IgD-negative memory B cell (primary cell): ENCODE data around the gene SLIT1. TPM values are rescaled to one million over a fixed set of nuclear protein-coding genes. Genes with fewer than 3 reads are reported as not detected.
A peak's percentile ranks its signal among the peaks of the same experiment; 100 is the strongest.

Experiments
- H3K27ac Mint-ChIP-seq, 3 donors: one replicate each; pipeline ENCODE4 v1.8.0; 2020 to 2022; ENCODE audit warnings: mild to moderate bottlenecking in 3 of 3, mixed read lengths in 3 of 3, moderate library complexity in 1 of 3
- H3K27me3 Mint-ChIP-seq: one replicate; pipeline ENCODE4 v1.8.0; 2021; ENCODE audit warnings: mixed read lengths
- H3K36me3 Mint-ChIP-seq: one replicate; pipeline ENCODE4 v1.8.0; 2020; ENCODE audit warnings: mild to moderate bottlenecking, mixed read lengths
- H3K4me1 Mint-ChIP-seq, 3 donors: one replicate each; pipeline ENCODE4 v1.8.0; 2020 to 2022; ENCODE audit warnings: mixed read lengths in 3 of 3, mild to moderate bottlenecking in 1 of 3
- H3K4me3 Mint-ChIP-seq, 4 donors: one replicate each; pipeline ENCODE4 v1.8.0; 2020 to 2022; ENCODE audit warnings: mild to moderate bottlenecking in 4 of 4, mixed read lengths in 4 of 4, moderate library complexity in 3 of 4
- H3K9me3 Mint-ChIP-seq, 3 donors: one replicate each; pipeline ENCODE4 v1.8.0; 2020 to 2021; ENCODE audit warnings: mixed read lengths in 3 of 3, mild to moderate bottlenecking in 1 of 3
- polyA plus RNA-seq: library from polyadenylated mRNA; unstranded; fragments of 300-500 nt; fragmentation: Illumina TruSeq; gene quantifications from one replicate; pipeline ENCODE4 v1.2.3, GENCODE V29; 2021

The SLIT1 gene
- polyA plus RNA-seq, 1 donor from 2014 or later, result not detected

DNA sequence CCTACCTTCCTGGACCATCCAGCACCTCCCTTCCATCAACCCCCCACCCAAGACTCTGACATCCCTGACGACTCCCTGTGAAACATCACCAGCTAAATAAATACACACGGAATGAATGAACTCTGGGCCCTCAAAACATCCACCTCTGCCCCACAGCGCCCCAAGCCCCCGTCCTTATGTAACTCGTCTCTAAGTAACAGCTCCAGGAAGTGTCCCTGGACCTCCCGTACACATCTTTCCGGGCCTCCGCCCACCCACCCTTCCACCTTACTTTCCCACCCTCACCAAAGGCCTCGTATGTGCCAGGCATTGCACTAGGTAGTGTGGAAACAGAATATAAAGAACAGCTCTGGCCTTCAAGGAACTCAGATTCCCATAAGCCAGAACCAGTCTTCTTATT, 27.7 kb upstream of the SLIT1 start:
- H3K4me1 Mint-ChIP-seq, result peaks cover 0 to 5% (median 0%) of the 10 kb centered on the region in 3 donors
- no peak overlapping the region for H3K27ac Mint-ChIP-seq
- H3K4me3 Mint-ChIP-seq, result no peak overlapping the region

DNA sequence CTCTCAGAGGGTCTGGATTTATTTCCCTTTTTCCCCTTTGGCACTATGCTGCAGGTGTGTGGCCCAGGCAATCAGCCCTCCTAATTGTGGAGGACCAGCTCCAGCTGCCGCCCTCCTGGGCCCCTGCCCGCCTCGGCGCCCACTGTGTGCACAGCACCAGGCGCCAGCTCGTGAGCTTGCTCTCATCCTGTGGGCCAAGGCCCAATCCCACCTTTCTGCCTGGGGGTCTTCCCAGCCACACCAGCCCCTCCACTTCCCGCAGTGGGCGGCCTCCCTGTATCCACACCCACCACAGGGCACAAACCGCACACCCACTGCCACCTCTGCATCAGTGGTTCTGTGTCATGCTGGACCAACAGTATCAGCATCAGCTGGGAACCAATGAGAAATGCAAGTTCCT, 25.5 kb upstream of the SLIT1 start:
- H3K36me3 Mint-ChIP-seq, result peaks cover 1% of the 10 kb centered on the region
- no peak overlapping the region for H3K4me3 Mint-ChIP-seq
- no peak overlapping the region for H3K27ac Mint-ChIP-seq
- H3K27me3 Mint-ChIP-seq, result no peaks in the 10 kb centered on the region
- peaks cover 5 to 8% (median 6%) of the 10 kb centered on the region in 3 donors for H3K4me1 Mint-ChIP-seq
- no peaks in the 10 kb centered on the region for H3K9me3 Mint-ChIP-seq

More for the DNA sequence above, 27.7 kb upstream of the SLIT1 start:
- H3K9me3 Mint-ChIP-seq, result no peaks in the 10 kb centered on the region
- H3K27me3 Mint-ChIP-seq, result no peaks in the 10 kb centered on the region
- H3K36me3 Mint-ChIP-seq, result peaks cover 1% of the 10 kb centered on the region

DNA sequence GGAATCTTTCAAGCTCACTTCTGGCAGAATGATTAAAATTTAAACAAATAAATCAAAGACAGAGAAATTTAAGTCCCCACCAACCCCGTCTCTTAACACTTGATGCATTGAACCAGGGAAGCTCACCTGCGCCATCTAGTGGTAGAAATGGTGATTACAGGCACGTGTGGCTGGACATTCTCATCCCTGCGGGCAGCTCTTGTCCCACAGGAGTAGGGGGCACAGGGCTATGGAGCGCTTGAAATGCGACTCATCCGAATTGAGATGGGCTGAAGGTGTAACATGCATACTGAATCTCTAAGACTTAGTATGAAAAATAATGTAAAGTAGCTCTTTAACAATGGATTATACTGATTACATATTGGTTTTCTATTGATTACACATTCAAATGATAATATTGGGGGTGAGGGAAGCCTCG, 24.8 kb upstream of the SLIT1 start:
- no peak overlapping the region for H3K27ac Mint-ChIP-seq
- no peak overlapping the region for H3K4me3 Mint-ChIP-seq
- no peaks in the 10 kb centered on the region for H3K27me3 Mint-ChIP-seq
- peaks cover 5 to 8% (median 6%) of the 10 kb centered on the region in 3 donors for H3K4me1 Mint-ChIP-seq
- H3K9me3 Mint-ChIP-seq, result no peaks in the 10 kb centered on the region
- peaks cover 1% of the 10 kb centered on the region for H3K36me3 Mint-ChIP-seq

DNA sequence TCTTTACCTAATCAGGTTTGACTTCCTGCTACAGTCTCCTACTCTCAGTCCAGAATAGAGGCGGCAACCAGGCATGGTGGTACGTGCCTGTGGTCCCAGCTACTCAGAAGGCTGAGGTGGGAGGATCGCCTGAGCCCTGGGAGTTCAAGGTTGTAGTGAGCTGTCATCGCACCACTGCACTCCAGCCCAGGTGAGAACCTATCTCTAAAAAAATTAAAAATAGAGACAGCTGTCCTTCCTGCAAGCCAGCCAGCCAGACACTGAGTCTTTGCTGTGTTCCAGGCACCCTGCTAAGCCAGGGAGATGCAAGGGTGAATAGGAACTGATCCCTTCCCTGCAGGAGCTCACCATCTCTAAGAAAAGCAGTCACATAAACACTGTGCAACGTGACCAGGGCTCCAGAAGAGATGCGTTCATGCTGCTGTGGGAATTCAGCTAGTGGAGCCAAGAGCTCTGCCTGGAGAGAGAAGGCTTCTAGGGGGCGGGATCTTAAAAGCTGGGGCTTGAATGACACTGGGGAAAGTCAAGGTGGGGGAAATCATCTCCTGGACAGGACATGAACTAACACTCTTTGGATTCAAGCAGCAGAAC, 22.1 kb upstream of the SLIT1 start:
- H3K36me3 Mint-ChIP-seq, result peaks cover 2% of the 10 kb centered on the region
- H3K4me1 Mint-ChIP-seq, result peaks cover 3 to 10% (median 5%) of the 10 kb centered on the region in 3 donors
- no peaks in the 10 kb centered on the region for H3K9me3 Mint-ChIP-seq
- peak overlapping the region in 1 of 4 donors; percentile 8 for H3K4me3 Mint-ChIP-seq
- H3K27ac Mint-ChIP-seq, result no peak overlapping the region
- H3K27me3 Mint-ChIP-seq, result peaks cover 3% of the 10 kb centered on the region

DNA sequence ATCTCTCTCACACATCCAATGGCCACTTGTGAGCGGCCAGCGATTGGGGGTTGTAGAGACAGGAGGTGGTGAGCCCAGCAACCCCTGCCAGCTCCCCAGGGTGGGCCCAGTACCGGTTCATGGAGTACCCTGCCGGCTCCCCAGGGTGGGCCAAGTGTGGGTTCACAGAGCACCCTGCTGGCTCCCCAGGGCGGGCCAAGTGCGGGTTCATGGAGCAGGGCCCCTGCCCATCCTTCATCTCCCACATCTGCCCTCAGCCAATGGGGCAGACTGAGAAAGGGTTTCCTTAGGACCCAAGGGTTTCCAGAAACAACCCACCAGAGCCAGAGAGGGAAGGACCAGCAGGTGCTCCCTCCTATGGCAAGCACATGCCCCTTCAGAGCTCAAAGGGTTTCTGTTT, 21.4 kb upstream of the SLIT1 start:
- Mint-ChIP-seq H3K9me3 (no peaks in the 10 kb centered on the region), H3K27ac (no peak overlapping the region), H3K27me3 (peaks cover 3% of the 10 kb centered on the region), H3K4me1 (peaks cover 5 to 14% (median 8%) of the 10 kb centered on the region in 3 donors), H3K36me3 (peaks cover 2% of the 10 kb centered on the region), H3K4me3 (no peak overlapping the region)

DNA sequence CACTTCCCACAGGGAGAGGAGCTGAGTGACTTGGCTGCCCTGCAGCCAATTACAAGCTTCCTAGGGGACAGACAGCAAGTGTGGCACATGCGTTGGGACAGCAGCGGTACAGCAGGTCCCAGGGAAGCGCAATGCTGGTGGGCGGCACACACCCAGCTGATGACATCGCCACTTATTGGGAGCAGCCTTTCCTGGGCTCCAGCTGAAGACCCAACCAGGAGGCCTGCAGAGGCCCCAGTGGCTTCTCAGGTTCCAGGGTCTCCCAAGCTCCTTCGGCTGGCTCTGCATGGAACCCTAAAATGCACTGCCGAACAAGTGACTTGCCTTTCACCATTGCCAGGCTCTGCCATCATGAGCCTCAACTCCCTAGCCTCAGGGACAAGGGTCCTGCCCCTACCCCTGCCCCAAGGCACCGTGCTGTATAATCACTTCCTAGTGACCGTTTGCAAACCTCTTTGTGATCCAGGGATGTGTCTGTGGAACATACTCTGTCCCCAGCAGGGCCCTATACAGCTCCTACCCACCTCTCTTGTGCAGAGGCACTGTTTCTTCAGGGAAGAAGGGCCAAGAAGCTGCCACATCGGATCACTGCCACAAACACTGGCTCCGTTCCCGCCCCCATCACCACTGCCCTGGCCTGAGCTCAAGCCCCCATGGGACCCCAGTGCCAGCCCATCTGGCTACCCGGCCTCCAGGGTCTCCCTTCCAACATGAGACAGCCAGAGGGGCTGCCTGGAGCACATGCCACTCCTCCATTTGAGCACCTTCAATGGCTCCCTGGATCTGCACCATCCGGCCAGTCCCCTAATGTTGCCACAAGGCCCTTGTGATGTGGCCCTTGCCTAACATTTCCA, 19.3 kb upstream of the SLIT1 start:
- H3K27me3 Mint-ChIP-seq, result peaks cover 11% of the 10 kb centered on the region
- H3K4me1 Mint-ChIP-seq, result peaks cover 17 to 28% (median 18%) of the 10 kb centered on the region in 3 donors
- no peak overlapping the region for H3K27ac Mint-ChIP-seq
- H3K4me3 Mint-ChIP-seq, result peak overlapping the region in 1 of 4 donors; percentile 12
- H3K36me3 Mint-ChIP-seq, result peaks cover 2% of the 10 kb centered on the region
- H3K9me3 Mint-ChIP-seq, result no peaks in the 10 kb centered on the region

DNA sequence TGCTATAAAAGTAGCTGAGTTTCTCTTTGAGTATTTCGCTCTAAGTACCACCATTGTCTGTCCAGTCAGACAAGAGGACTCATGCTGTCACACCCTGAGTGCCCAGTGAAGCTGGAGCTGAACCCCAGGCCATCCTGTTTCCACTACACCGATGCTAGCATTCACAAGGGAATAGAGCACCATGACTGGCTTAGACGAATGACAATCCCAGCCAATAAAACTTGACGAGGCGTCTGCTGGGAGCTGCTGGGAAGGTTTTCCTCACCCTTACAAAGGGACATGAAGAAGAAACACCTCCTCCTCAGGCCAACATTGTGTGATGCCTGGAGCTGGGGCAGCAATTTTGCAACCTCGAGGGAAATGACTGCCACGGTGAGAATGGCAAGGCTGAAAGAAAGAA, 17.5 kb upstream of the SLIT1 start:
- Mint-ChIP-seq H3K4me1 (peaks cover 21 to 37% (median 27%) of the 10 kb centered on the region in 3 donors), H3K27ac (no peak overlapping the region), H3K9me3 (no peaks in the 10 kb centered on the region), H3K36me3 (peaks cover 2% of the 10 kb centered on the region), H3K4me3 (no peak overlapping the region), H3K27me3 (peaks cover 17% of the 10 kb centered on the region)

DNA sequence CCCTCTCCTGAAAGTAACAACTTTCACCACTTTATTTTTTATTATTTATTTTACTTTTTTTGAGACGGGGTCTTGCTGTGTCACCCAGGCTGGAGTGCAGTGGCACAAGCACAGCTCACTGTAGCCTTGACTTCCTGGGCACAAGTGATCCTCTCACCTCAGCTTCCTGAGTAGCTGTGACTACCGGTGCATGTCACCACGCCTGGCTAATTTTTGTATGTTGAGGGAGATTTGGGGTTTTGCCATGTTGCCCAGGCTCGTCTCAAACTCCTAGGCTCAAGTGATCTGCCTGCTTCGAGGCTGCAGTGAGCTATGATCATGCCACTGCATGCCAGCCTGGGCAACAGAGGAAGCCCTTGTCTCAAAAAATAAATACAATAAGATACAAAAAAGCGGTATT, 14.9 kb upstream of the SLIT1 start:
- H3K27ac Mint-ChIP-seq, result peak overlapping the region in 1 of 3 donors; percentile 3
- peaks cover 20 to 37% (median 25%) of the 10 kb centered on the region in 3 donors for H3K4me1 Mint-ChIP-seq
- peak overlapping the region in 3 of 4 donors; percentile 1 to 91 (median 13) for H3K4me3 Mint-ChIP-seq
- no peaks in the 10 kb centered on the region for H3K9me3 Mint-ChIP-seq
- peaks cover 25% of the 10 kb centered on the region for H3K27me3 Mint-ChIP-seq
- peaks cover 2% of the 10 kb centered on the region for H3K36me3 Mint-ChIP-seq

DNA sequence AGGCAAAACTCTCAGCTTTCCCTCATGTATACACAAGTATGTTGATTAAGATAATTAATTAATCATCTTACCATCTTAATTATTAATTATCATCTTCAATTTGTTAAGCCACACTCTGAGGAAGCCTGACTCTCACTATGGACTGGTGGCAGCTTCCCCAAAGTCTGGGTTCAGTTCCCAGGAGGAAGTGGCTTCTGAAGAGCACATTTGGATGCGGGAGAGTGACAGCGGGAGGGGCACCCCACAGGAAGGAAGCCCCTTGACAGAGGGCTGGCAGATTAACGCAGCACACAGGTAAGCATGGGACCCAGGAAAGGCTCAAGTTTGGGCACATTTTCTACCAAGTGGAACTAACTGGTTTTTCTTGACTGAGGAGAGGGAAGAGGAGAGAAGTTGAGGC, 13.4 kb upstream of the SLIT1 start:
- no peaks in the 10 kb centered on the region for H3K9me3 Mint-ChIP-seq
- H3K4me1 Mint-ChIP-seq, result peaks cover 20 to 37% (median 27%) of the 10 kb centered on the region in 3 donors
- peaks cover 32% of the 10 kb centered on the region for H3K27me3 Mint-ChIP-seq
- H3K4me3 Mint-ChIP-seq, result peak overlapping the region in 2 of 4 donors; percentile 84 to 86
- peaks cover under 1% of the 10 kb centered on the region for H3K36me3 Mint-ChIP-seq
- H3K27ac Mint-ChIP-seq, result no peak overlapping the region

DNA sequence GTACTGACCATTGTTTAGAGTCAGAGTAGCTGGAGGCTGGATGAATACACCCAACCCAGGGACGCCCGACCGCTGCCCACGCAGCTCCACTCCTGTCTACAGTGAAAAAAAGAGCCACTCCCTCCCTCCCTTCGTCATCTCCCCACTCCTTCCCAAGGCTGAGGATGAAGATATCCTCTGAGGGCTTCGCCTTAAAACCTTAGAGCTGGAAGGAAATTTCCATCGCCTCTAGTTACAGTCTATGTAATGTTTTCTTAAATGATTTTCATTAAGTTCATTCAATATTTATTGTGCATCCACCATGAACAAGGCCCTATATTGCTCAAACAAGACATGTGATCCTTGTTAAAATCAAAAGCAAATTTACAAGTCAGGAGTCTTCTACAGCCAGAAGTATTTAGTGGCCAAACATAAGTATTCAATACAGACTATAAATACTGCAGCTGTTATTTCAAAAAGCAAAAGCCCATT, 11.3 kb upstream of the SLIT1 start:
- Mint-ChIP-seq H3K4me3 (peak overlapping the region in 2 of 4 donors; percentile 30 to 37), H3K4me1 (peaks cover 15 to 32% (median 27%) of the 10 kb centered on the region in 3 donors), H3K36me3 (no peaks in the 10 kb centered on the region), H3K9me3 (no peaks in the 10 kb centered on the region), H3K27me3 (peaks cover 38% of the 10 kb centered on the region), H3K27ac (no peak overlapping the region)

DNA sequence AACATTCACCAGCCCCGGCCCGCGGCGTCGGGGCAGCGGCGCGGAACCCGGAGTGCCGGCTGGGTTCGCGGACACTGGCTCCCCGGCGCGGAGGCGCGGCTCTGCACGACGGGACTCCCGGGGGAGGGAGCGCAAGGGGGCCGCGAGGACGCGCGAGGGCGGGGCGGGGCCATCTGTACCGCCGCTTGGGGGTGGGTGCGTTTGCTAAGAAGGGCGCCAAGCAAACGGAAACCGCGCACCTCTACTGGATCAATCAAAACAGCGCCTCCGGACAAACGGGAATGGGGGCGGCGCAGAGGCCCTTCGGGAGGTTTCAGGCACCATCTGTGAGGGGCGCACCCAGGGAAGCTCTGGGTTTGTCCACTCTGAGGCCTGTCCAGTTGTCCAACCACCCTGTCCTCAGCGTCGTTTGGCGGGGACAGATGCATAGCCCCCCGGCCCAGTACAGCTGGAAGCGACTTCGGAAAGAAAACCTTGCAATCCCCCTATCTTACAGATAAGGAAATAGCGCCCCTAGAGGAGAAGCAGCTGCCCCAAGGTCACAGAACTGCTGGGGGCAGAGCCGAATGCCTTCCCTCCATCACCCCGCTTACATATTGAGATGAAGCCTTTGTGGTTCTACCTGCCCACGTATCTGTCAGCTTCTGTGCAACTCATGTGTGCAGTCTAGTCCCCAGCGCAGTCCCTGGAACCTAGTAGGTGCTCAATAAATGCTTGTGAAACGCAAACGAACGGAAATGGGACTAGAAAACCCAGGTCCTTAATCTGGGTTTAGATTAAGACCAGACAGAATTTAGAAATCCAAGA, 10.7 kb upstream of the SLIT1 start:
- Mint-ChIP-seq H3K9me3 (no peaks in the 10 kb centered on the region), H3K36me3 (no peaks in the 10 kb centered on the region), H3K27me3 (peaks cover 35% of the 10 kb centered on the region), H3K27ac (no peak overlapping the region), H3K4me1 (peaks cover 12 to 28% (median 23%) of the 10 kb centered on the region in 3 donors), H3K4me3 (peak overlapping the region; percentile 75 to 92 (median 86))

DNA sequence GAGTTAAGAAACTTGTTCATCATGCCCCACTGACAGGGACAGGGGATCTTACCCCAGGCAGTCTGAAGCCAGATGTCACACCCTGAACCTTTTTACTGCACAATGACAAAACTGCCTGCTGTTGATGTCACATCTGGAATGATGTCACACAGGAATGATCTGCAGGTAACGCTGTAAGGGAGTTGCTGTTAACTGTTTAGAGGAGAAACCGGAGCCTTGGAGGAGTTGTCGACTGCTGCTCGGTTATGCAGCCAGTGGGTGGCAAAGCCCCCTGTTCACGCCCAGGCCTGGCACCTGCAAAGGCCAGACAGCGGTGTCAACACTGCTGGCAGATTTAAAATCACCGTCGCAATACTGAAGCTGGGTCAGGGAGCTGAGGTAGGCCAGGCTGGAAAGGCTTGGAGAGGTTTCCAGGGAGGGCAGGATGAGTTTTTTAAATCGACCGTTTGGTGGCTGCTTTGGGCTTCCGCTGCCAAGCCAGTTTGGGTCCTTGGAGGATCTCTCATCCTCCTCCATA, 10.0 kb upstream of the SLIT1 start:
- Mint-ChIP-seq H3K4me1 (peaks cover 7 to 22% (median 17%) of the 10 kb centered on the region in 3 donors), H3K27me3 (peaks cover 33% of the 10 kb centered on the region)

DNA sequence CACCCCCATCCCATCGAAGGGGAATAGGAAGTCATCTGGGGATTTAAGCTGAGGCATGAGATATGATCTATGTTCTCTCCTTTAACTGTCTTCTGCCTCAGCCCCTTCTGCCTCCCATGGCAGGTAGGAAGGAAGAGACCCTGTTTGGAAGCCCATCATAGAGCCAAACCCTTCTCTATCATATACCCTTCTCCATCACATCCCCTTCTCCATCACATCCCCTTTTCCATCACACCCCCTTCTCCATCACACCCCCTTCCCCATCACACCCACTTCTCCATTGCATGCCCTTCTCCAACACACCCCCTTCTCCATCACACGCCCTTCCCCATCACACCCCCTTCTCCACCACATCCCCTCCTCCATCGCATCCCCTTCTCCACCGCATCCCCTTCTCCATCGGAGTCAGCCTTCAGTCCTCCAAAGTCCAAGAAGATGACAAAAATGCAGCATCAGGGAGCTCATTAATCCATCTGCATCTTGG, 7.2 kb upstream of the SLIT1 start:
- H3K27ac Mint-ChIP-seq, result no peak overlapping the region
- no peaks in the 10 kb centered on the region for H3K36me3 Mint-ChIP-seq
- peaks cover 29% of the 10 kb centered on the region for H3K27me3 Mint-ChIP-seq
- H3K9me3 Mint-ChIP-seq, result no peaks in the 10 kb centered on the region
- H3K4me1 Mint-ChIP-seq, result peaks cover 2 to 9% (median 5%) of the 10 kb centered on the region in 3 donors
- H3K4me3 Mint-ChIP-seq, result no peak overlapping the region

More for the DNA sequence above, 10.0 kb upstream of the SLIT1 start:
- Mint-ChIP-seq H3K27ac (no peak overlapping the region), H3K4me3 (peak overlapping the region; percentile 75 to 92 (median 84)), H3K36me3 (no peaks in the 10 kb centered on the region), H3K9me3 (no peaks in the 10 kb centered on the region)

DNA sequence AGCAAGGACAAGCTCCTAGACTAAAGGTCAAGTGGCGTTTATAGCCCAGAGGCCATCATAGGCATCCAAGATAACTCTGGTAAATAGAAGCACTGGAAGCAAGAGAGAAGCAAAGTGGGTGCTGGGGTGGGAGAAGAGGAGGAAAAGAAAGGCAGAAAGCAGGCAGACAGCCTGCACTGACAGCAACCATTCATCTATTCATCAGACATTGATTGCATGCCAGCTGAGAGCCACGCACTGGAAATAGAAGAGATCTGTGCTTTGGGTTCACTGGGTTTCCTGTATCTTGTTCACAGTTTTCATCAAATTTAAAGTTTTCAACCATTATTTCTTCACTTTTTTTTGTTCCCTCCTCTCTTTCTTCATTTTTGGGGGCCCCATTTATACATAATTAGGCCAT, 4.7 kb upstream of the SLIT1 start:
- peaks cover 35% of the 10 kb centered on the region for H3K27me3 Mint-ChIP-seq
- H3K9me3 Mint-ChIP-seq, result peaks cover 0 to 2% (median 0%) of the 10 kb centered on the region in 3 donors
- H3K4me3 Mint-ChIP-seq, result no peak overlapping the region
- H3K4me1 Mint-ChIP-seq, result peaks cover under 1 to 3% (median under 1%) of the 10 kb centered on the region in 3 donors
- H3K36me3 Mint-ChIP-seq, result no peaks in the 10 kb centered on the region
- peak overlapping the region in 1 of 3 donors; percentile 18 for H3K27ac Mint-ChIP-seq
